GM21381 (cell line): ENCODE measurements around the gene RNLS.
"Not testable (repeated sequence)": the region's sequence is repeated elsewhere in the genome, so short reads cannot be mapped to it uniquely, and the experiment has no call there.

Experiments used
- ATAC-seq: cut with Tn5 transposase; IDR thresholded peaks from one replicate; pipeline ENCODE4 v1.9.1; 2021; ENCODE audit warnings: mild to moderate bottlenecking, moderate library complexity; ENCODE audit not compliant: unreplicated experiment

RNLS gene

DNA sequence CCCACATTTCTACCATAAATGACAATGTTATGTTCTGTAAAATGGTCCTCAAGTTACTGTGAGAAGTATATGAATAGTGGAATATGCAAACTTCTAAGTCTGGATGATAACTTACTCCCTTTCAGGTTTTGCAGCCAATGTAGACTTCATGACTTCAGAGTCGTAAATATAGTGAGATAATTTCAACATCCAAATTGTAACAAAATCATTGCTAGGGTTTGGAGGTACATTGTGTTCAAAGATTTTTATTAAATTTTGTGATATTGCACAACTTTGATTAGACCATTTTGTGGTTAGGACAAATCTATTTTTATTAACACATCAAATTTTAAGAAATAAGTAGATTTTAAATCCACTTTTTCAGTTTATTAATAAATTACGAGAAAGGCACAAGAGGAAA, 270.3 kb downstream of the RNLS start:
- no peak for ATAC-seq

DNA sequence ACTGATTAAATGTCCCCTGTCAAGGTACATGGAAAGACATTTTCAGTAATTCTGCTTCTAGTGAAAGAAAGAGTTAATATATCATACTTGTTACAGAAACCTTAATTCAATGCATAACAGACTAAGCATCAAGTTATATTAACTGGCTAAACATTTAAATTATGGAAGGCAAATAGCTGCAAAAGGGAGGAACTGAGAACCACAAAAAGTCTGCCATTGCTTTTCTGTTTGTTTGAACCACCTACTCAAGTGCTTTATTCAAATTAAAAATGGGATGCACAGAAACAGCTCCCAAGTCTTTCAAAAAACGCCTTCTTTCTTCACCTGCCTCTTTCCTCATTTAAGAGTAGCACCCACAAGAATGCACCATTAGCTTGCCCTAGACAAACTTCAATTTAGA, 271.9 kb downstream of the RNLS start:
- no peak for ATAC-seq

DNA sequence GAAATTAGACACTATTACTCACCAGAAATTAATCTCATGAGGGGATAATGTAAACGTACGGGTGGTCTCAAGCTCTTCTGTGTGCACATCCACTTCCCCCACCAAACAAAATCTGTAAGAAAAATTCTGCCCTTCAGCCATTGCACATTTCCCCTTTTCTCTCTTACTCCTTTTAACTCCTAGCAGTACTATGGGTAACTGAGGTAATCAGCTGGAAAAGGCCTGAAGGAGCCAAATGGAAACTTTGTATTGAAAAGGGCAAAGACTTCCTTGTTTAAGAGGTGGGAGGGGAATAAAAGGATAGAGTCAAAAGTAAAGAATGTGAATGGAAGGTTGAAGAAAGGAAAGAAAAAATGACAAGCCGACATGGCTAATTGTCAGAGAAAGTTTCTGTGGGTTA, 273.8 kb downstream of the RNLS start:
- ATAC-seq = no peak

DNA sequence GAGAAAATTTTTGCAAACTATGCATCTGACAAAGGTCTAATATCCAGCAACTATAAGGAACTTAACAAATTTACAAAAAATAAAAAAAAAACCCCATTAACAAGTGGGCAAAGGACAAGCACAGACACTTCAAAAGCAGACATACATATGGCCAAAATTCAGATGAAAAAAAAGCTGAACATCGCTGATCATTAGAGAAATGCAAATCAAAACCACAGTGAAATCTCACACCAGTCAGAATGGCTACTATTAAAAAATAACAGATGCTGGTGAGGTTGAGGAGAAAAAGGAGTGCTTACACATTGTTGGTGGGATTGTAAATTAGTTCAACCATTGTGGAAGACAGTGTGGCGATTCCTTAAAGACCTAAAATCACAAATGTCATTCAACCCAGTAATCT, 274.8 kb downstream of the RNLS start:
- ATAC-seq = not testable (repeated sequence)

DNA sequence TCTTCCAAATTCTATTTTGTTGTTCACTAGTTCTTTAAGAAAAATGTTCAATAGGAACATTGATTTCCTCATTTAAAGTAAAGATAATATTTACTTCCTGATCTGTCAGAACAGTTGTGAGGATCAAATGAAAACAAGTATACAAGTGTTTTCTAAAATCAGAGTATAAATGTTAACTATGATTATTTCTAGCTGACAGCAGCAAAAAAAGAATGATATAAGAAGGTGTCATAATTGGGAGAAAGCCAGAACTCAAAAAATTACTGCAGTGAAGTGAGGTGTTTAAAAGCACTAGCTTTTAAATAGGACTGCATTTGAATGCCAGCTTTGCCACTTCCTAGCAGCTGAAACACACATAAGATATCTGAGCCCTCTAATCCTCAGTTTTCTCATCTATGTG, 283.3 kb downstream of the RNLS start:
- ATAC-seq = no peak

DNA sequence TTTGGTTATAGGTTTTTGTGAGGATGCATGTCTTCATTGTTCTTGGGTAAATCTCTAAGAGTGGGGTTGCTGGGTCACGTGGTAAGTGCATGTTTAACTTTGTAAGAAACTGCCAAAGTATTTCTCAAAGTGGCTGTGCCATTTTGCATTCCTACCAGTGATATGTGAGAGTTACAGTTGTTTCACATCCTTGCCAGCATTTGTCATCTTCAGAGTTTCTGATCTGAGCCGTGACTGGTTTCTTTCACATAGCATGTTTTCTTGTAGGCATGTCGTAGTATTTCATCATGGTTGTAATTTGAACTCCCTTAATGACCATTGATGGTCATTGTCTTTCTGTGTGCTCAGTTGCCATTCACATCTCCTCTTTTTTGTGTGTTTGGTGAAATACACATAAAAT, 286.0 kb downstream of the RNLS start:
- ATAC-seq = no peak

DNA sequence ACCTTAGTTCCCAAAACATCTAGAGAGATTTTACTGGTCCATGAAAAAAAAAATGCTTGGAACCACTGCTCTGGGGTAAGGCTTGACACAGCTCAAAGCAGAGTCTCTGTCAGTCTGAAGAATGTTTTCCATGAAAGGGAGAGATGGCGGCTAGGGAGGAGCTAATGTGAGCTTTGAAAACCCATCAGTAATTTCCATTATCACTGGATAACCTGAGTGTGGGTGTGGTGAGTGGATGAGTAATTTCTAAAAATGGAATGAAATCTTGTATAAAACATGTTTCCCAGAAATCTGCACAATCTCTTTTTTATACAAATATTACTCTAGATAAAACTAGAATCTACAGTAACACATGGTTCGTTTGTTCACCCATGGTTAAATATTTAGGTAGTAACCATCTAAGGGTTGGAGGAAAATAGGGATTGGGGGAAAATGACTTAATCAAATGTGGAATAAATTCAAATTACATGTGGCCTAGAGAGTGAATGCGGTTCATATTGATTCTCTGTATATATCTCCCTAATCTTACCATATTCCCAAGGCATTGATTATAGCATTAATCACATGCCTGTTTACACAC, 289.4 kb downstream of the RNLS start:
- no peak for ATAC-seq

DNA sequence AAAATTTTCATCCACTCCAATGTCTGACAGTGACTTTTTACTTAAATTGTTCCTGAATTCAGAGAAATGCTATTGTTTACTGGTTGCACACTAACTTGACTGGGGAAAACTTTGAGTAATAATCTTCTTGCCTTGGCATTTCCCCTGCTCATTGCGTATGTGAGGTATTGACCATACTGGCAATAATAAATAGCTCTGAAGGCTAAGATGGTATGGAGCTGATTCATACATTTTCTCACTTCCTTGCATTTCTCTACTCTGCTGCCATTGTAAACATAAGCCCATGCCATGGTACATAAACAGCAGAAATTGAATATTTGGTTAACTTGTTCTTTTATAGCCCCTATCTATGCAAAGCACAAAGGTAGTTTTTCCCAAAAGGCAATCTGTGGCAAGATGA, 290.0 kb downstream of the RNLS start:
- no peak for ATAC-seq

DNA sequence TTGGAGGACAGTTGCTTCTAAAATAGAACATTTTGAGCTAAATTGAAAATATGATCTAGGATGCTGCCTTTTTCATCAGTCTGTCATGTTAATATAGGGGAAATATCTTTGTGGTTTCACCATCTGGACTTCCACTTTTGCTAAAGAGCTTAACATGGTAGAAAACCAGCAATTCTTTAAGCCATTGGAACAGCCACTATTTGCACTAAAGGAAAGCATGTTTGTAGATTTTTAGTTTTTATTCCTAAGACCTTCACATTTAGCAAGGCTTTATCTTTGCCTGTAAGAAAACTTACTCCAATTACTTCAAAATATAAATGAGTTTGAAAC, 291.0 kb downstream of the RNLS start:
- no peak for ATAC-seq

DNA sequence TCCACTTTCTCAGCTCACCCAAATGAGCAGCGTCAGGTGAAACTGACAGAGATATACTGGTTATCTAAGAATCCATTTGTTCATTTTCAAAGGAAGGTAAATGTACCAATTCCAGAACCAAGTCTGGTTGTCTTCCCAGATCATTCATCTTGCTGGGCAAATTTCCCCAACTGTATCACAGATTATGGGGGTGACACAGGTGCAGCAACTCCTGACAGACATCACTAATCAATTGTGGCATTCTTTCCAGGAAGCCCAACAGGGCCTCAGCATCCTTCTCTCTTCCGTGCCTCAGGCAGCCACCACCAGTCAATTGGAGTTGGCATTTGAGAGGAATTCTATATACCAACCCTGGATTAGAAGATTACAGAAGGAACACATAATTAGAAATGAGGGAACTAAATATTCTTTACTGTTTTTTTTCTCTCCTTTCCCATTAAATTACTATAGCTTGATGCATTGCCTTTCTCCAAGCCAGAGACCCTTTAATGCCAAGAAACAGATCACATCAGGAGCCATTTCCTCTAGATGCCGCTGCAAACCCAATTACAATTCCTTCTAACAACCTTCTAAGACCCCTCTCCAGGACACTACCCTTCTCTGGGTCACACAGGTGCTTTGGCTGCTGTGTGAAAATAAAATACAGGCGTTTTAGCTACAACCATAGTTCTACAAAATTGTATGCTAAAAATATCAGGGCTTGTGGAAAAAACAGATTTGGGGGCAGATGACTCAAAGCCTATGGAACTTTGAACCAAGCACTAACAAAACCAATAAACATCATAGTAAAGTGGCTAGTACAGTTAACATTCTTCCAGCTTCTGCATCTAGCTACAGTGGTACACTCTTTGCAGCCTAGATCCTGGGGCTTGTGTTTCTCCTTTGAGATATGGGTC, 291.6 kb downstream of the RNLS start:
- no peak for ATAC-seq

DNA sequence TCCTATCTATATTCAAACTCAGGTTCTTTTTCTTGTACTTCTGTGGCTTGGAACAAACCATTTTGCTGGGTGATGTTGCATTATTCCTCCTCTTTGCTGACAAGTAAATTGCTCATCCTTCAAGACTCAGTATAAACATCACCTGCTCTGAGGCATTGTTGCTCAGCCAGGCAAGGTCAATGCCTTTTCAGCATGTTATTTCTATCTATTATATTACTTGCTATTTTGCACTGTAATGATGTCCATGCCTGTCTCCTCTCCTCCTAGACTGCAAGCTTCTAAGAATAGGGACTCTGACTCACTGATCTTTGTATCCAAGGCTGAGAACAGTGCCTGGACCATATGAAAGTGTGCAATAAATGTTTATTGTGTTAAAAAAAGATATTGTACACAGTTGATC, 293.8 kb downstream of the RNLS start:
- no peak for ATAC-seq

DNA sequence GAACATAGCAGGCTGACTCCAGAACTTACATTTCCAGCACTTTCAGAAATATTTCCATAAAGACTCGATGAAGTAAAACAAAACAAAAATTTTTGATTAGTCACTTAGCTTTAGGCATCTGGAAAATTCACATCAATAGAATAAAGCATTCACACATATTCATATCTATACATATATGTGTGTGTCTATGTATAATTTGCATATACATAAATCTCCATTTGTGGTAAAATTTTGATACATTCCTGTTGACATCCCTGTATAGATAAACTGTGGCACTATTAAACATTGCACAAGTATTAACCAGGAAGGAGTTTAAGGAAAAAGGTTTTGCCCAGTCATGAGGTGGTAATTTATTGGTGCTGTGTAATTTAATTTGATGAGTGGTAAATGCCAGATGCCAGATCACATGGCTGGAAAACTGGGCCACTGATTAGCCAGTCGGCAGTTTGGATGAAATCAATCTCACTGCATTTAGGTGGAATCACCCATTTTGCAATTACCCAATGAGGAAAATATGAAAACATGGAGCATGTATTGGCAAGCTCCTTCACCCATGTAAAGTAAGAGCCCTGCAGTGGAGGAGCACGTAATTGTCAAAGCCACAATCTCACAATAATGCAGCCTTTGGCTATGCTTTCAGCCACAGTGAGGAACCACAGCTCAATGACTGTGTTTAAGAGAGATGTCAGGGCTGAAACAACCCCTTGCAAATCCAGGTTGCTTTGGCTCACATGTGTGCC, 294.6 kb downstream of the RNLS start:
- ATAC-seq = peak; percentile 65

DNA sequence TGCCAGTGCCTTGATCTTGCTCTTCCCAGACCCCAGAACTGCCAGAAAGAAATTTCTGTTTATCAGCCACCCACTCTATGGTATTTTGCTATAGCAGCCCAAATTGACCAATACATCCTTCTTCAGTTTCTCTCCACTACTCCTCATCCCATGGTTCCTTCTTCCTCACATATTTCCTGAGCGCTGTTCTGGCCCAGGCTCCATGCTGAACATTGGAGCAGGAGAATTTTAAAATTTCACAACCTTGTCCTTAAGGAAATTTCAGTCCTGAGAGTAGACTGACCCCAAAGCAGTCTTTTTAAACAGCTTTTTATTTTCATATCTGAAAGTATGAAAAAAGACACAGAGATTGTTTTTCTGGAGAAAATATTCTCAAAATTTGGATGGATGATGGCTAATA, 297.1 kb downstream of the RNLS start:
- no peak for ATAC-seq

DNA sequence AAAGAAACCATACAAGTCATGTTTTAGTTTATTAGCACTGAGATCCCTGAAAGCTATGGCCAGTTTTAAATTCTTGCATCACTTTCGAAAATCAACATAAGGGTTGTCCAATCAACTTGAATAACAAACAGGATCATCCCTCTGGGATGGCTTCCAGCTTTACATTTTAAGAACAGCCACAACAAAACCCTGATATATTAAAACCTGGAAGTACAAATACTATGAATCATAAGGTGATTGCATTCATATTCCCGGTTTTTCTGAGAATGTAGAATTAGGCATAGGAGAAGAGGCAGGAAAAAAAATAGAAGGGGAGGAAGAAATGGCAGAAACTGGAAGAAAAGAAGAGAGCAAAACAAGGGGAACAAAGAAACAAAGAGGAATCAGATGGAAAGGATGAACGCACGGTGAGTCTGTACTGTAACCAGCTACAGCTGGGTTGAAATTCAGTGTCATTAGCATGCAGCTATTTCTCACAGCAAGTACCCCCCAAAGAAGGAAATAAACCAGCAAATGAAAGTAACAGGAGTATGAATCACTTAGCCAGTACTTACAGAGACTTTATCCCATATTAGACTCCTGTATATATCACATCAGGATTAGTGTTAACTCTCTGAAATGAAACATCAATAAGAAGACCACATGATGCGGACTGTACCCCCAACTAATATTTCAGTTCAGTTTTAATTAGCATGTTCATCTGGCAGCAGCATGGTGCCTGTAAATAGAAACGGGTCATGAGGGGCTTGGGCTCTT, 301.3 kb downstream of the RNLS start:
- ATAC-seq = no peak

DNA sequence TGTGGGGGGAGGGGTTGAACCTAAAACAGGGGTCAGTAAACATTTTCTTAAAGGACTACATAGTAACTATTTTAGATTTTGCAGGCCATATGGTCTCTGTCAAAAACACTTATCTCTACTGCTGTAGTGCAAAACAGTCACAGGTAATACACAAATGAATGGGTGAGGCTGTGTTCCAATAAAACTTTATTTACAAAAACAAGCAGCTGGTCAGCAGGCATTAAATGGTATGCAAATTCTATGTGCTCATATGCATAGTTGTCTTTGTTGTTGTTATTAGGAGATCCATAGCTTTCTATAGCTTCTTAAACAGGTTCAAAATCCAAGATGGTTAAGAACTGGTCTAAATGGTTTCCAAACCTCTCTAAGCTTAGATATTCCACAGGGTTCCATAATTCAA, 302.6 kb downstream of the RNLS start:
- no peak for ATAC-seq

DNA sequence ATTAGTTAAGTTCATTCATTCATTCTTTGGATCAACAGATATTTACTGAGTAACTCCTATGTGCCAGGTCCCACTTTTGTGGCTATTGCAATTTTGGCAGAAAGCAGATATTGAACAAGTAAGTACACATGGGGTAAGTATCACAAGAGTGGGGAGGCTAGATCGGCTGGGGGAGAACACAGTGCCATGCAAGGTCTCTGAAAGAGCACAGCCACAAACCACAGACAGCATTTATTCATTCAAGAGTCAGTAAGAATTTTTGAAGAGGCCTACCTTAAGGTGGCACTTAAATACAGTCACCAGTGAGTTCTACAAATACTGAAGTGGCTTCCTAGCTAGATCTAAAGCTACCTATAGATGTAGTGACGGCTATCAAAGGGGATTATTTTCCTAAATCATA, 304.2 kb downstream of the RNLS start:
- ATAC-seq = no peak

DNA sequence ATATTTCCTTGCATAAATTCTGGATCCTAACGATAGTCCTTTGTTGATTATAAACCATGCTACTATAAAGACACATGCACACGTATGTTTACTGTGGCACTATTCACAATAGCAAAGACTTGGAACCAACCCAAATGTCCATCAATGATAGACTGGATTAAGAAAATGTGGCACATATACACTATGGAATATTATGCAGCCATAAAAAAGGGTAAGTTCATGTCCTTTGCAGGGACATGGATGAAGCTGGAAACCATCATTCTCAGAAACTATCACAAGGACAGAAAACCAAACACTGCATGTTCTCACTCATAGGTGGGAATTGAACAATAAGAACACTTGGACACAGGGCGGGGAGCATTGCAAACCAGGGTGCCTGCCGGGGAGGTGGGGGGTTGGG, 306.2 kb downstream of the RNLS start:
- ATAC-seq = not testable (repeated sequence)

DNA sequence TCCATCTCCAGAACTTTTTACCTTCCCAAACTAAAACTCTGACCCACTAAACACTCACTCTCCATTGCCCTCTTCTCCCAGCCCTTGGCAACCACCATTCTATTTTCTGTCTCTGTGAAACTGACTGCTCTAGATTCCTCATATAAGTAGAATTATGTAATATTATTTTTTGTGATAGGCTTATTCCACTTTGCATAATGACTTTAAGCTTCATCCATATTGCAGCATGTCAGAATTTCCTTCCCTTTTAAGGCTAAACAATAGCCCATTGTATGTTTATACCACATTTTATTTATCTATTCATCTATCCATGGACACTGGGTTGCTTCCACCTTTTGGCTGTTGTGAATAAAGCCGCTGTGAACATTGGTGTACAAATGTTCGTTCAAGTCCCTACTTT, 308.8 kb downstream of the RNLS start:
- ATAC-seq = no peak

DNA sequence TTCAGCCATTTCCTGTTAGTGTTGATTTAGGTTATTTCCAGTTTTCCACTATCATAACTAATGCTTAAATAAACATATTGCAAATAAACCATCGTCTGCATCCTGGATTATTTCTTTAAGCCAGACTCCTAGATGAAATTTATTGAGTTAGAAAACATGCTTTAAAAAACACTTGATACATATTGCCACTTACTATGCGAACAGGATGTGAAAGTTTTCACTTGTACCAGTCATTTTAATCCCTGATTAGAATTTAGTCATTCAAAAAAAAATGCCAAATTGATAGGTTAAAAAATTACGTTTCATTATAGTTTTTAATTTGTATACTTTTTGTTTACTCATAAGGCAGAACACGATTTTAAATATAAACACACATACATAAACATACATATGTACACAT, 309.6 kb downstream of the RNLS start:
- no peak for ATAC-seq

DNA sequence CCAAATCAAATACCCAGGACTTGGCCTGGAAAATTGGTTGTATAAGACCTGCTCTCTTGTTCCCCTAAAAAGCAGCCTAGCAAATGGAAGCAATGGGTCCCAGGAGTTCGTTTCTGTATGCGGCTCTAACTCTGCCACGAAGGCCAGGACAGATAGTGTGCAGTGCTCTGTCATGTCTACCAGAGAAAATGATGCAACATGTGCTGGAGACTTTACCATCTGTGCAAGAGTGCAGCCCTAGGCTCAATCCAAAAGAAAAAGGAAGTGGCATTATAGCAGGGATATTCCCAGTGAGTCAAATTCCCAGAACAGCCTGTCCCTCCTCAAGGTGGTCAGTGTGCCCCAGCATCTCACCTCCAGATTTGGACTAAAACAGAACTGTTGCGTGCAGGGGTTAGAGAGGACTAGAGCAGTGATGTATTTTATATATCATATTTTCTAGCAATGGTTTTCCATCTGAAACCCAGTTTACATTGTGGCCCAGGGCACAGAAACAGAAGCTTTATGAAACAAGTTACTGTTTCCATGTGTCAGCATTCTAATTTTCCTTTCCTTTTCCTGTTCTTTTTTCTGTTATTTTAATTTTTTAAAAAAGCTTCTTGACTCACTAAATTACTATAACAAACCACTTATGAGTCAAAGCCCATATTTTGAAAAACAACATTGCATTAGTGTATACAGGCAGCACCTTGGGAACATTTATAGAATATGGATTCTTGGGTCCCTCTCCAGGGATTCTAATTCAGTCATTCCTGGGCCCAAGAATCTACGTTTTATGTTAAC, 311.2 kb downstream of the RNLS start:
- peak; percentile 14 for ATAC-seq
